Activated CD8-positive, alpha-beta memory T cell treated with anti-CD3 and anti-CD28 coated beads for 4 hours (primary cell): ENCODE measurements around the gene HCRTR1.

Source experiments
- DNase-seq, 2 donors: peaks; one replicate each; pipeline ENCODE4 v3.0.0-alpha.2; 2020; ENCODE audit warnings: low read depth in 2 of 2

The HCRTR1 gene

DNA sequence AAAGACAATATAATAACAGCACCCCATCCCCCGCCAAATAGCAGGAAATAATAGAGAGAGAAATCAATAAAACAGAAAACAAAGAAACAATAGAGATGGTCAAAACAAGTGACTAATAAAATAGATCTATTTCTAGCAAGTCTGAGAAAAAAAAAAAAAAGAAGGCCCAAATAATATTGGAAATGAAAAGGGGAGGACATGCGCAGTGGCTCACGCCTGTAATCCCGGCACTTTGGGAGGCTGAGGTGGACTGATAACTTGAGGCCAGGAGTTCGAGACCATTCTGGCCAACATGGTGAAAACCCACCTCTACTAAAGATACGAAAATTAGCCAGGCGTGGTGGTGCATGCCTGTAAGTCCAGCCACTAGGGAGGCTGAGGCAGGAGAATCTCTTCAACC, 18.5 kb upstream of the HCRTR1 start:
- DNase-seq, result no peak

DNA sequence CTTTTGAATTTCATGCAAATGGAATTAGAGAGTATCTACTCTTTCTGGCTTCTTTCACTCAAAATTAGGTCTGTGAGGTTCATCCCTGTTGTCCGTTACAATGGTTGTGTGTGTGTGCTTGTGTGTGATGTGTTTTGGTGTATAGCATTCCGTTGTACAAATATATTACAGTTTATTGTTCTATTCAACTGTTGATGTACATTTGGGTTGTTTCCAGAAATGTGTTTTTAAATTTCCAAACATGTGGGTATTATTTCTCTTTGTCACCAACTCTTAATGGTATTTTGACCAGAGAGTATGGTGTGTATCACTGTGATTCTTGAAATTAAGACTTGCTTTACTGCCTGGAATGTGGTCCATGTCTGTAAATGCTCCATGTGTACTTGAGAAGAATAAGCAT, 16.8 kb upstream of the HCRTR1 start:
- DNase-seq, result no peak

DNA sequence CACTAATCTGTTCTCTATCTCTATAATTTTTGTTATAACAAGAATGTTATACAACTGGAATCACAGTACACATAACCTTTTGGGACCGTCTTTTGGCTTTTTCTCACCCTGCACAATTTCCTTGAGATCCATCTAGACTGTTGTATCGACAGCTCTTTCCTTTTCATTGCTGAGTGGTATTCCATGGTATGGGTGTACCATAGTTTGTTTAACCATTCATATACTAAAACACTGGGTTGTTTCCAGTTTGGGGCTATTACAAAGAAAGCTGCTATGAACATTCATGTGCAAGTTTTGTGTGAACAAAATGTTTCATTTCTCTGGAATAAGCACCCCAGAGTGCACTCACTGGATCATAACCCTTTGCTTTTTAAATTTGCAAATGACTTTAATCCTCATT, 15.4 kb upstream of the HCRTR1 start:
- DNase-seq, result no peak

DNA sequence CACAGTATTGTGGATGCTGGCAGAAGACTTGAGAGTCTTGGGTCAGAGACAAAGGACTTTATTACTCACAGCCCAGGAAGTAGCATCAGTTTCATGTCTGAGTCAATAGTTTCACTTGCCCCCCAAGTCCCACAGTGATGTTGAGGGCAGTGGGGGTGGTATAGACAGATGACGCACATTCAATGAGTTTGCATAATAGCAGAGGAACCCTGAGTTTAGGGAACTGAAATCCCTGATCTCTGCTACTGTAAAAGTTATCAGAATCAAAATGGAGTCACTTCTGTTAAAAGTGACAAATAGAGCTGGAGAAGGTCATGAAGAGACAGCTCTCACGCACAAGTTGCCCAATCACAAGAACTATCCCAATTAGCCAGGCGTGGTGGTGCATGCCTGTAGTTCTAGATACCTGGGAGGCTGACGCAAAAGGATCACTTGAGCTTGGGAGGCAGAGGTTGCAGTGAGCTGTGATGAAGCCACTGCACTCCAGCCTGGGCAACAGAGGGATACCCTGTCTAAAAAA, 11.5 kb upstream of the HCRTR1 start:
- DNase-seq, result no peak

DNA sequence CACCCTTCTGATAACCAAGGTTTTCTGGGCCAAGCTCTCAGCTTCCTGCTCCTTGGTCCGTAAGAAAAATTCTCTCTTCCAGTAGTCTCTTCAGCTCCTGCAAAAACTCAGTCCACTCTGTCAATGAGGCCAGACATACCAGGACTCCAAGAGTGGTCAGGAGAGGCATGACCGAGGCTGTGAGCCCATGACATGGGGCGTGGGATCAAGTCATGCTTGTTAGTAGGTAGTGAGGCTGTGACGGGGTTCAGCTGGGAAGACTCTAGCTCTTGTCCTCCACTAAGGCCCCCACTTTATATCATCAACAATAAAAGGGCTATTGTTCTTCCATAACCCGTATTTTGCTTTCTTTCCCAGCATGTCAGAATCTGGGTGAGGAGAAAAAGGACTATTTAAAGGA, 10.1 kb upstream of the HCRTR1 start:
- DNase-seq, result no peak

DNA sequence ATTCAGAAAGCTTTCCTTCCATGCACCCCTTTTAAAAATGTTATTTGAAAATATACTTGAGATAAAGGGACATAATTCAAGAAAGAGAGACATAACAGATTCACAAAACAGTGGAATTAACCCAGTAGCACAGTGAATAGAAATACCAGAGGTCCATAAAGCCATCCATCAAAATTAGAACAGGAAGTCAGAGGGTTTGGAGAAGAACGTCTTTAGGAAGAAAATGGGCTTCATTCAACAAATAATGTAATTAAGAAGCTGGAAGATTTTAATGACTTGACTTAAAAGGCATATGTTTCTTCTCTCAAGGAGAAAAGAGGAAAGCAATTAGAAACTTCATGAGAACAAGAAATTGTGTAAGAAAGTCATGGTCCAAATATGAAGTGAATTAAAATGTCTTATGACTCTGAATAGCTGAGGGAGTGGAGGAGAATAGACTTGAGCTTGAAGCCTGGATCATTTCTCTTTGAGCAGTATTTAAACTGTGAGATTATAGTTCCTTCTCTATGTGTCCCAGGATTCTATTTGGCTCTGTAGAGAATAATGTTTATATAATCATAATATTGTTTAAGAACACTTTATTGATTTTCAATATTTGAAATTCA, 7.9 kb upstream of the HCRTR1 start:
- DNase-seq, result no peak

DNA sequence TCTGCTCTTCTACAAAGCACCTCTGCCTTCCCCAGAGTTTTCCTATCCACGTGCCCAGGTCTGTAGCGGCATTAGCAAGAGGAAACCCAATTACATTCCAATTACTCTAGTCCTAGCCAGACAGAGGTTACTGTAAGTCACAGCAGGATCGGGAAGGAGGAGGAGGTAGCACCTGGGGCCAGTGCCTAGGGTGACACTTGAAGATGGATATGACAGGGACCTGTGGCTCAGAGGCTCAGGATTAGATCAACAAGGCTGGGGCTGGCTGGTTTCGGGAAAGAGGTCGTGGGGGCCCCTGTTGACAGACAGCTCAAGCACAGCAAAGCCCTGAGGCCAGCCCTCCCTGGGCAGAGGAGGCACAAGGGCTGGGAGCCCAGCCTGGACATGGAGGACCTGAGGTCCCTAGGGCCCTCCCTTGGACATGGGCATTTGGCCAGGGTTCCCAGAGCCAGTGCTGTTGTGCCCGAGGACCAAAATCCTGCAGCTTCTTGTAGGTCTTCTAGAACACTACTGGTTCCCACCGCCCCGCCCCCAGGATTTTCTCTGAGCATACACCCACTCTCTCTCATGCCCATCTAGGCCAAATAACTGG, 3.0 kb upstream of the HCRTR1 start:
- no peak for DNase-seq

DNA sequence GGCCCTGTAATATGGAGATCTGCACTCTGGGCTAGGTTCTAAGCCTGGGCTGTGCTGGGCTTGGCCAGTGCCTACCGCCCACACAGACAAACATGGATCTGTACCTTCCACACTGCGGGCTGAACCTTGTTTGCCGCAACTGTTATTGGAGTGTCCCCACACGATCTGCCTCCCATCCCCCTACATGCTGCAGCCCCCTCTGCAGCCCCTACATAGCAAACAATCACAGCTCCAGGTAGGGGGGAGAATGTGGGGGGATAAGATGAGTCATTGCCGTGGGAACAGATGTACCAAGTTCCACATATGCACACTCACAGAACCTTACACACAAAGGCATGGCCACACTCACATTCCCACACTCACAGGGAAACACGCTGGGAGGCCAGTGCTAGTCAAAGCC, 2.1 kb upstream of the HCRTR1 start:
- DNase-seq, result no peak

DNA sequence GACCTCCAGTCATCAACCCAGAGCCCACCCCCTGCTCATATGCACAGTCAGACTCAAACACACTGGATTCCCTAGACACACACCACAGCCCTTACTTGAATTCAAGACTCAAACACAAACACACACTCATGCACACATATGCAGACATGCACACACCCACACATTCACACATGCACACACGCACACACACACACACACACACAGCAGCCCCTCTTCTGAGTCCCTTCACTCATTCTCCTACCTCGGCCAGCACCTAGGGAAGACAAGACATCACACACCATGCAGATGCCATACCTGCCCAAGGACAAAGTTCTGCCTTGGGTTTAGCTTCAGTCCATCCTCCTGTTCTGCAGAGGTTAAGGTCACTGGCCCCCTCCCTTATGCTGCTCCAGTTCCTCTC, 1.6 kb upstream of the HCRTR1 start:
- DNase-seq, result no peak

DNA sequence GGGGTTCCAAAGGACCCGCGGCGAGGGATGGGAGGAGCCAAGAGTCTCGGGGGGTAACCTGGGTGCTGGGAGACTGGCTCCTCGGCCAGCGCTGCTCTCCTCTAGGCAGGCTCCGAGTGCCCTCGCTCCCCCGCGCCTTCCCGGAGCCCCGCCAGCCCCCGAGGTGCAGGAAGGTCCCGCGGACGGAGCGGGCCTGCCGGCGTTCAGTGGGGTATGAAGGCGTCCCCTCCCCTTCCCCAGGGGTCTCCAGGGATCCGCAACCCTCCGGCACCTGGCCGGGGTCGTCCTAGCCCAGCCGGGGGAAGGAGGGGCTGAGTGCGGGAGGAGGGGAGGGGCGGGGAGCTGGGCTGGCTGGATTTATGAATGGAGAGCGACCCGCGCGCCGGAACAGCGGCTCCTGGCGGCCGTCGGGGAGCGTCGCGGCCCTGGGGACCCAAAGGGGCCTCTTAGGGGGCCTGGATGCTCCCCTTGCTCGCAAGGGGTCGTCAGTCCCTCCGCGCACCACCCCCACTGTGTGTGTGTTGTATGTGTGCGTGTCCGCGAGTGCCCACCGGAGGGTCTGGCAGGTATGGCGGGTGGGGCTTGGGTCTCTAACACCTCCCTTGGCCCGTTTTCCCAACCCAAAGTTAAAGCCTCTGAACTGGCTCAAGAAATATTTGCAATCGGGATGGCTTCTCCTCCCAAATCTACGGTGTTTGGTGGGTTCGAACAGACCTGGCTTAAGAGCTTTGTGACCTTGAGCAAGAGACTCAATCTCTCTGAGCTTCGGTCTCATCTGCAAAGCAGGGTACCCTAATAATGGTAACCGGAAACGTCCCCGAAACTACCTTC, 642 bp downstream of the HCRTR1 start:
- no peak for DNase-seq

DNA sequence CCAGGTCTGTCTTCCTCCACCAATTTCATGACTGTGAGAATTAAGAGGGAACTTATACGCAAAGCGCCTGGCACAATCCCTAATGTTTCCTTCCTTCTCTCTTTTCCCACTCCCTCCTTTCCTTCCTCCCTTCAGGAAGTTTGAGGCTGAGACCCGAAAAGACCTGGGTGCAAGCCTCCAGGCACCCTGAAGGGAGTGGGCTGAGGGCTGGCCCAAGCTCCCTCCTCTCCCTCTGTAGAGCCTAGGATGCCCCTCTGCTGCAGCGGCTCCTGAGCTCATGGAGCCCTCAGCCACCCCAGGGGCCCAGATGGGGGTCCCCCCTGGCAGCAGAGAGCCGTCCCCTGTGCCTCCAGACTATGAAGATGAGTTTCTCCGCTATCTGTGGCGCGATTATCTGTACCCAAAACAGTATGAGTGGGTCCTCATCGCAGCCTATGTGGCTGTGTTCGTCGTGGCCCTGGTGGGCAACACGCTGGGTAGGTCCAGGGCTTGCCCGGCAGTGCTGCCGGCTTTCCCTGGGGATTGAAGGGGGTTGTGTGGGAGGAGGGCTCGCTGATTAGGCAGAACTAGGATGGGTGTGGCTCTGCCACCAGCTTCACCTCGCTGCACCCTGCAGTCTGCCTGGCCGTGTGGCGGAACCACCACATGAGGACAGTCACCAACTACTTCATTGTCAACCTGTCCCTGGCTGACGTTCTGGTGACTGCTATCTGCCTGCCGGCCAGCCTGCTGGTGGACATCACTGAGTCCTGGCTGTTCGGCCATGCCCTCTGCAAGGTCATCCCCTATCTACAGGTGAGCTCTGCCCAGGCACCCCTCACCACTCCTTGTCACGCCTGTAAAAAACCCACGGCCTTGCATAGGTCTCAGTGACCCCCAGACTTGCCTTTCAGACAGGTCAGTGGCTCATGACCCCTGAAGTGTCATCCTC, 1.7 kb downstream of the HCRTR1 start:
- no peak for DNase-seq

DNA sequence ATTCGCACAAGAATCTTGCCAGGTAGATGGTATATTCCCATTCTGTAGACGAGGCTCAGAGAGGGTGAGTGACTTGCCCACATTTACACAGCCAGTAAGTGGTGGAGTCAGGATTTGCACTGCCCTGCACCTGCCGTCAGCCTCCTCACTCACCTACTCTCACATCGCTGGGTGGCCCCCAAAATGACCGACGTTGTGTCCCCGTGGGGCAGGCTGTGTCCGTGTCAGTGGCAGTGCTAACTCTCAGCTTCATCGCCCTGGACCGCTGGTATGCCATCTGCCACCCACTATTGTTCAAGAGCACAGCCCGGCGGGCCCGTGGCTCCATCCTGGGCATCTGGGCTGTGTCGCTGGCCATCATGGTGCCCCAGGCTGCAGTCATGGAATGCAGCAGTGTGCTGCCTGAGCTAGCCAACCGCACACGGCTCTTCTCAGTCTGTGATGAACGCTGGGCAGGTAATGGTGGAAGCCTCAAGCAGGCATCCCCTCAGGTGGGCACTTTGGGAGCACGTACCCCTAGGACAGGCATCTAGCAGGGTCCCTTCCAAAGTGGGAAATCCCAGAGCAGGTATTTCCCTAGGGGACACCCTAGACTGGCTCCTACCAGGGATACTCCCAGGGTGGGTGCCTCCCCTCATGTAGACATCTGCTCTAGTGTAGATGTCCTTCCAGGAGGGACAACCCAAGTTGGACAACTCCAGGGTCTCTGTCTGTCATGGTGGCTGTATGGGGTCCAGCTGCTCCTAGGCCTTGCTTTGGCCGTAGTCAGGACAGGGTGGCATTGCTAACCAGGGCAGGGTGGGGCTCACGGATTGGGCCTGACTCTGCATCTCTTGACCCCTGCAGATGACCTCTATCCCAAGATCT, 3.4 kb downstream of the HCRTR1 start:
- DNase-seq, result no peak

DNA sequence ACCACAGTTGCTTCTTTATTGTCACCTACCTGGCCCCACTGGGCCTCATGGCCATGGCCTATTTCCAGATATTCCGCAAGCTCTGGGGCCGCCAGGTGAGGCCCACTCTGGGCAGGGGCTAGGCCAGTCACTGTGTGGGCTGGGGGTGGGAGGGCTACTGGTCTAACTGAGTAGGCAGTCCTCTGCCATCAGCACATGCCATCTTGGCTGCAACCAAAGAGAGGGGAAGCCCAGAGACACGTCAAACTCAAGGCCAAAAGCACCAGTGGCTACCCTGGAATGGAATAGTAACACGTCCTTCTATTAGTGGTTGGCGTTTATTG, 4.0 kb downstream of the HCRTR1 start:
- DNase-seq, result no peak

DNA sequence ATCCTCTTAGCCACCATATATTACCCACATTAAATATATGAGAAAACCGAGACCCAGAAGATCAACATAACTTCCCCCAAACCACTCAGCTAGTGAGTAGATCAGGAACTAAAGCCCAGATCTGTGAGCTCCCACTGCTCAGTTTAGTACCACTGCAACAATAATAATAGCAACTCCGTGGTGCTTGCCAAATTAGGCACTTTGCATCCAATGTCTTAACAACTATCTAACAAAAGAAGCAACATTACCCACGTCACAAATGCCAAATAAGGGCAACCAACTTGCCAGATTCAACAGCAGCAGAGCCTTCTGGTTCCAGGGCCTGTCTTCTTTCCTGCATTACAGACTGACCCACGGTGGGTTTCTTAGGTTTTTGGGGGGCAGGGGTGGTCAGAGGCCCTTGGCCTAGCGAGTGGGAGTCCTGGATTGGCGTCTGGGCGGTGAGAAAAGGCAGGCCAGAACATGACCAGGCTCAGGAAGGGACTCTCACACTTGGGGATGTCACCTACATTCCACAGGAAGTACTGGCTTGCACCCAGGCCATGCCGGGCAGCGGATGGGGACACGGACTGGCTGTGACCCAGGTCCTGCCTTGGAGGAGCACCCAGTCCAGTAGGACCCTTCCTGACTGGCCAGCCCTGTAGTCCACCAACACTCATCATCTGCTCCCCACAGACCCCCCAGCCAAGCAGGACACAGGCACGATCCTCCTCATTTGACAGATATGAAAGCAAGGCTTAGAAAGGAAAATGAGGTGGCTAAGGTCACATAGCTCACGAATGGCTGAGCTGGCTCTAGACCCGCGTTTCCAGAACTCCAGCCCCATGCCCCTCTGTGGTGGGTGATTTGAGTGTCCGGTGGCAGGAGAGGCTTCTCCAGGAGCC, 4.6 kb downstream of the HCRTR1 start:
- DNase-seq, result no peak

DNA sequence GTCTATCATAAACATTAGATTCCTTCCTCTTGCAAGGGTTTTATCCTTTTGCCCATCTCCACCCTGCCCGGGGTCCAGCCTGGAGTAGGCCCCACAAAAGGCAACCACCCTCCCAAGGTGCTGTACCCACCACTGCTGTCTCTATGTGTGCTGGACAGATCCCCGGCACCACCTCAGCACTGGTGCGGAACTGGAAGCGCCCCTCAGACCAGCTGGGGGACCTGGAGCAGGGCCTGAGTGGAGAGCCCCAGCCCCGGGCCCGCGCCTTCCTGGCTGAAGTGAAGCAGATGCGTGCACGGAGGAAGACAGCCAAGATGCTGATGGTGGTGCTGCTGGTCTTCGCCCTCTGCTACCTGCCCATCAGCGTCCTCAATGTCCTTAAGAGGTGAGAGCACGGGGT, 5.9 kb downstream of the HCRTR1 start:
- no peak for DNase-seq

DNA sequence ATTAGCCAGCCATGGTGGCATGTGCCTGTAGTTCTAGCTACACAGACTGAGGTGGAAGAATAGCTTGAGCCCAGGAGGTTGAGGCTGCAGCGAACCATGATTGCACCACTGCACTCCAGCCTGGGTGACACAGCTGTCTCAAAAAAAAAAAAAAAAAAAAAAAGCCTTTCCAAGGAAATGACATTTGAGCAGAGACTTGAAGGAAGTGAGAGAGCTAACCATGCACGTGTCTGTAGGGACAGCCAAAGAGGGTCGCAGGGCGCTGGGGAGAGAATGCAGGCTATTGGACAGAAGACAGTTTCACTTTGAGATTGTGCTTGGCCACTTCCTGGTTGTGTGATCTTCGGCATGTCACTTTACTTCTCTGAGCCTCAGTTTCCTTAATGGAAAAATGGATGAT, 6.8 kb downstream of the HCRTR1 start:
- no peak for DNase-seq

DNA sequence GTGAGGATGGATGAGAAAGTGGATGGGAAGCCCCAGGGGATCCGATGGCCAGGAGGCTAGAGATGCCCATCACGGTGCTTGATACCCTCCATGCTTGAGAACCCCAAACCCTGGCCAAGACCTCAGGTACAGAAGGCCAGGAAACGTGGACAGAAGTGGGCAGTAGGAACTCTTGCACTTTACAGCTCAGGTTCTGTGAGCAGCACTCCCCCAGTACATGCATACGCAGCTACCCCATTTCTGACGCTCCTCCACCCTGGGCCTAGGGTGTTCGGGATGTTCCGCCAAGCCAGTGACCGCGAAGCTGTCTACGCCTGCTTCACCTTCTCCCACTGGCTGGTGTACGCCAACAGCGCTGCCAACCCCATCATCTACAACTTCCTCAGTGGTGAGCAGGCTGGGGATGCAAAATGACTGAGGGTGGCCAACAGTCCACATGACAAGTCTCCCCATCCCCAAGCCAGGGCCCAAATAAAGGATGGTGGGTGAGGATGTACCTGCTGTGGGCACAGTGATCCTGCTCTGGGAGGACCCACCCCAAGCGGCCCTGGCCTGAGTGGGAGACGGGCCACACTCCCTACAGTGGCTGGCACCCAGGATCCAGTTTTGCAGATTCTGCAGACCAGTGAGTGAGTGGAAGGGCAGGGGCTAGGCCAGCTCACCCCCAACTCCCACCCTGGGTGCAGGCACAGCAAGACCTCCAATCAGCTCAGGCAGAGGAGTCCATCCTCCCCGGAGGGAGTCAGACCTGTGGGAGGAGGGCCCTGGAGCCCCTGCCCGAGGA, 7.4 kb downstream of the HCRTR1 start:
- no peak for DNase-seq

DNA sequence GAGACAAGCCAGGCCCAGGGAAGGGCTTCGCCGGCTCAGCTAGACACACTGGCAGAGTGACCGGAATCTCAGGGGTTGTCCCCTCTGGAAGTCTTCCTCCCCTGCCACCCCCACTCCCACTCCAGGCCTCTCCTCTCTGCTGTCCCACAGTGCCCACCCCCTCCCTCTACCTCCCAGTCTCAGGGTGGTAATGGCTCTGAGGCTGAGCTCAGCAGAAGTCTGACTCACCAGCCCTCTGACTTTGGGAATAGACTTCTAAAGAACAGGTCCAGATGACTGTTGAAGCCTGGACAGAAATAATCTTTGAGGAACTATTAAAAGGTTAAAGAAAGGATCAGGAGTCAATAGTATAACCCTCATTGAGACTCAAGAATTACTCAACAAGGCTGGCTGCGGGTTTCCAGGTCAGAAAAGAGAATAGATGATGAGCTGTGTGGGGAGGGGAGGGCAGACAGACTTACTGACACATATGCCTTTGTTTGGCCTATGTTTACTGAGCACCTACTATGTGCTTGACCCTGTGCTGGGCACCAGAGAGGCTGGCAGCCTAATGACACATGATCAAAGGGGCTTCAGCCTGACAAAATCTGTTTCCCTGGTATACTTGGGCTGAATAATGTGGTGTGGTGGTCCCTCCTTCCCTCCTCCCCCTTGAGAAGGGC, 8.2 kb downstream of the HCRTR1 start:
- DNase-seq, result no peak
